Adipocyte (in vitro differentiated cells): Measurements from ENCODE around the gene S1PR1.
"Not testable (repeated sequence)": the region's sequence is repeated elsewhere in the genome, so short reads cannot be mapped to it uniquely, and the experiment has no call there.

Experiments
- DNase-seq: peaks from one replicate; pipeline ENCODE4 v3.0.0-alpha.2; 2015; ENCODE audit warnings: low read depth
- H3K27me3 ChIP-seq: replicated peaks from 2 replicates; pipeline ENCODE4 v1.7.0; 2013; ENCODE audit warnings: mild to moderate bottlenecking, low read length, moderate library complexity; ENCODE audit not compliant: control insufficient read depth, insufficient read depth
- H3K36me3 ChIP-seq: 2 replicates; pipeline ENCODE4 v1.7.0; 2013; ENCODE audit warnings: low read length, mild to moderate bottlenecking, moderate library complexity; ENCODE audit not compliant: control insufficient read depth, insufficient read depth, severe bottlenecking
- H3K4me1 ChIP-seq: 2 replicates; pipeline ENCODE4 v1.7.0; 2013; ENCODE audit warnings: mild to moderate bottlenecking, low read length, moderate library complexity; ENCODE audit not compliant: control insufficient read depth, insufficient read depth
- H3K4me3 ChIP-seq: 2 replicates; pipeline ENCODE4 v1.7.0; 2013; ENCODE audit warnings: mild to moderate bottlenecking, low read length, moderate library complexity
- H3K9ac ChIP-seq: 2 replicates; pipeline ENCODE4 v1.7.0; 2013; ENCODE audit warnings: mild to moderate bottlenecking, low read length, moderate library complexity
- H3K9me3 ChIP-seq: 2 replicates; pipeline ENCODE4 v1.7.0; 2013; ENCODE audit warnings: mild to moderate bottlenecking, low read length, moderate library complexity; ENCODE audit not compliant: control insufficient read depth

S1PR1 gene

DNA sequence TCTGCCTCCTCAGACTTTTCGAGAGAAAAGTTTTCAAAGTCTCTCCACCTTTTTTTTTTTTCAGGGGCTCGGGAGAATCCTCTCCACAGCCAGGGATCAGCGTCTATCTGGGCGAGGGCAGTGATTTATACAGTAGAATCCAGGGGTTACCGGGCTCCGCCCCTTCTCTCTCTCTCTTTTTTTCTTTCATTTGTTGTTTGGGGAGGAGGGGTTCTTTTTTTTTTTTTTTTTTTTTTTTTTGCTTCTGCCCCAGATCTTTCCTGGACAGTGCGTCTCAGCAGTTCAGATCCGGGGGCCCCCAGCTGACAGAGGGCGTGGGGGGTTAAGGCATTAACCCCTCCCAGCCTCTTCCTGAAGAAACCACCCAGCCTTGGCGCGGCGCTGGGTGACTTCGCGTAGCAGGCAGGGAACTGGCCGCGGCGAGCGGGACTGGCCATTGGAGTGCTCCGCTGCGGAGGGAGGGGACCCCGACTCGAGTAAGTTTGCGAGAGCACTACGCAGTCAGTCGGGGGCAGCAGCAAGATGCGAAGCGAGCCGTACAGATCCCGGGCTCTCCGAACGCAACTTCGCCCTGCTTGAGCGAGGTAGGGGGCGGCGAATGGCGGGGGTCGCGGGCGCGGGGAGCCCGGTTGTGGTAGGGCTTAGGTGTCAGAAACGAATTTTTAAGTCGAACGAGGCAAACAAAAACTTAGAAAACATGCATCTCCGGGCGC, at the start of gene S1PR1:
TSS of gene S1PR1 (plus strand) at position 504 of the 713 bp plus-strand sequence. CDS start 1,966 bp downstream, outside the sequence.
- Histone ChIP-seq H3K36me3 (no peaks in the 10 kb centered on the region), H3K9me3 (no peaks in the 10 kb centered on the region), H3K4me3 (peak within 1 kb of the TSS; percentile 83), H3K9ac (peak within 1 kb of the TSS; percentile 61), H3K4me1 (peaks cover 24% of the 10 kb centered on the region), H3K27me3 (peaks cover 12% of the 10 kb centered on the region)
- DNase-seq, result peak; percentile 83

DNA sequence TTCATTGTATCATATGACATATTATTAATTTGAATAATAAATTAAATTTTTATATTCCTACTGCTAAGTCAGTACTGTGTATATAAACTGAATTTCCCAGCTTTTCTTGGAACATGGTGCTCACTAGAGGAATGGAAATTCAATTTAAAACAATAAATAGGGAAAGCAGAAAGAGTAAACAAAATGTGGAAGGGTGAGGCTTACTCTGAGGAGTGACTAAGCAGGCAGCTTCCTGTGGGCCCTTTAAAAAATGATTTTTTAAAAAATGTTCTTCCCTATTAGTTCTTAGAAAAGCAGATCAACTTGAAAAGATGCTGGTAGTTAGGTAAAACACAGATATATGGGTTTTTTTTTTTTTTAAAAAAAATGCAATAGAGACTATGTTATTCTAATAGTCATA, 49.5 kb upstream of the S1PR1 start:
- Histone ChIP-seq H3K36me3 (no peaks in the 10 kb centered on the region), H3K27me3 (no peaks in the 10 kb centered on the region)
- peak; percentile 31 for DNase-seq

DNA sequence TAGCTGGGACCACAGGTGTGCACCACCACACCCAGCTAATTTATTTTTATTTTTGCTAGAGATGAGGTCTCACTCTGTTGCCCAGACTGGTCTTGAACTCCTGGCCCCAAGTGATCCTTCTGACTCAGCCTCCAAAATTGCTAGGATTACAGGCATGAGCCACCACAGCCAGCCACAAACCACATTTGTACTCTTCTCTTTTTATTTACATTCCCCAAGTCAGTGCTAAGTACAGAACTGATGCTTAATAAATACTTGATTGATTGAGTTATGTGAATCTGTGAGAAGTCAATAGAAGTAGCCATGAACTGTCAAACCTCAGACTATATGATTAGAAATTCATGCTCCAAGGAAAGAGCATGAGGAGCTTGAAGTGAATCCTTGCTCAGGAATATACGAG, 48.5 kb upstream of the S1PR1 start:
- H3K9ac ChIP-seq, result no peak overlapping the region
- no peaks in the 10 kb centered on the region for H3K9me3 ChIP-seq
- no peak for DNase-seq
- H3K36me3 ChIP-seq, result no peaks in the 10 kb centered on the region
- H3K4me3 ChIP-seq, result no peak overlapping the region
- H3K27me3 ChIP-seq, result no peaks in the 10 kb centered on the region
- peaks cover 12% of the 10 kb centered on the region for H3K4me1 ChIP-seq

More for the DNA sequence above, 49.5 kb upstream of the S1PR1 start:
- H3K4me3 ChIP-seq, result no peak overlapping the region
- H3K9ac ChIP-seq, result no peak overlapping the region
- peaks cover 12% of the 10 kb centered on the region for H3K4me1 ChIP-seq
- no peaks in the 10 kb centered on the region for H3K9me3 ChIP-seq

DNA sequence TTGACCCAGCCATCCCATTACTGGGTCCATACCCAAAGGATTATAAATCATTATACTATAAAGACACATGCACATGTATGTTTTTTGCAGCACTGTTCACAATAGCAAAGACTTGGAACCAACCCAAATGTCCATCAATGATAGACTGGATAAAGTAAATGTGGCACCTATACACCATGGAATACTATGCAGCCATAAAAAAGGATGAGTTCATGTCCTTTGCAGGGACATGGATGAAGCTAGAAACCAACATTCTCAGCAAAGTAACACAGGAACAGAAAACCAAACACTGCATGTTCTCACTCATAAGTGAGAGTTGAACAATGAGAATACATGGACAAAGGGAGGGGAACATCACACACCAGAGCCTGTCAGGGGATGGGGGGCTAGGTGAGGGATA, 47.9 kb upstream of the S1PR1 start:
- not testable (repeated sequence) for H3K27me3 ChIP-seq, H3K36me3 ChIP-seq, DNase-seq, H3K9ac ChIP-seq, H3K9me3 ChIP-seq, H3K4me3 ChIP-seq
- H3K4me1 ChIP-seq, result peaks cover 12% of the 10 kb centered on the region

- H3K9me3 ChIP-seq, result no peaks in the 10 kb centered on the region
- no peak overlapping the region for H3K4me3 ChIP-seq
- H3K27me3 ChIP-seq, result no peaks in the 10 kb centered on the region
- peaks cover 12% of the 10 kb centered on the region for H3K4me1 ChIP-seq
- H3K9ac ChIP-seq, result no peak overlapping the region
- peak; percentile 8 for DNase-seq
- no peaks in the 10 kb centered on the region for H3K36me3 ChIP-seq
Measured at GRCh38 chr1:101190441-101190840, 46.4 kb upstream of the S1PR1 start.

DNA sequence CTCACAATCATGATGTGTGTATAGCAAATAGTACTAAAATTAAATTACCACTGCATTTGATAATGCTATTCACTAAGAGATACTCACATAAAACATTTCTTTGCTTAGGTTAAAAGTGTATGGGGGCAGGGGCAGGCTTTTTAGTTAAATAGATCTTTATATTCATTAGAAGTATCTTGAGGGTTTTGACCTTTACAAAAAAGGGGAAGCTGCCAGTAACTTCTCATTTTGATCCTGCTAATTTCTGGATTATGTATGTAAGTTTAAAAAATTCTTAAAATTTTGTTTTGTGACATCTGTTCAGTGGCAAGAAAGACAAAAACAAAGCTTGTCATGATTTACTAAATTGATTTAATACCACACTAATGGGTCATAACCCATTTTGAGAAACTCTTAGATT, 45.8 kb upstream of the S1PR1 start:
- no peak overlapping the region for H3K4me3 ChIP-seq
- peaks cover 12% of the 10 kb centered on the region for H3K4me1 ChIP-seq
- H3K36me3 ChIP-seq, result no peaks in the 10 kb centered on the region
- no peak for DNase-seq
- H3K9me3 ChIP-seq, result no peaks in the 10 kb centered on the region
- no peak overlapping the region for H3K9ac ChIP-seq
- no peaks in the 10 kb centered on the region for H3K27me3 ChIP-seq

DNA sequence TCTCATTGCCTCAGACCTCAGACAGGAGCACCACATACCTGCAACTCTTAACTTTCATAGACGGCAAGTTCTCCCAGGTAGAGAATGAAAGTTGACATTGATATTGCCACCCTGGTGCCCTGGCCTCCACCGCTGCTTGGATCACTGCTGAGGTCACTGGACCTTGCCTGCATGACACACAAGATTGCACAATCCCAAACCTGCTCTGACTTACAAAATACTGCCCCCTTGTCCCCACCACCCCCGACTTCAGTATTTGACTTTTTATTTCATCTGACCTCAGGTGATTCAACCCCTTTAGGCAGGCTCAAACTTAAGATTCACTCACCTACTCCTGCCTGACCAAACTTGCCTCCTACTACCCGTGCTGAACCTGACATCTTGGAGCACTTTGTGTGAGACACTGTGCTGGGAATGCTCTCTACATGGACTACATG, 43.1 kb upstream of the S1PR1 start:
- no peak for DNase-seq
- peaks cover 9% of the 10 kb centered on the region for H3K4me1 ChIP-seq
- no peaks in the 10 kb centered on the region for H3K27me3 ChIP-seq
- H3K4me3 ChIP-seq, result no peak overlapping the region
- H3K9ac ChIP-seq, result no peak overlapping the region
- no peaks in the 10 kb centered on the region for H3K36me3 ChIP-seq
- H3K9me3 ChIP-seq, result no peaks in the 10 kb centered on the region

- Histone ChIP-seq H3K9me3 (no peaks in the 10 kb centered on the region), H3K9ac (no peak overlapping the region), H3K4me3 (no peak overlapping the region), H3K36me3 (no peaks in the 10 kb centered on the region), H3K27me3 (no peaks in the 10 kb centered on the region), H3K4me1 (peaks cover 9% of the 10 kb centered on the region)
- DNase-seq, result no peak
Measured at GRCh38 chr1:101194746-101195145, 42.1 kb upstream of the S1PR1 start.

DNA sequence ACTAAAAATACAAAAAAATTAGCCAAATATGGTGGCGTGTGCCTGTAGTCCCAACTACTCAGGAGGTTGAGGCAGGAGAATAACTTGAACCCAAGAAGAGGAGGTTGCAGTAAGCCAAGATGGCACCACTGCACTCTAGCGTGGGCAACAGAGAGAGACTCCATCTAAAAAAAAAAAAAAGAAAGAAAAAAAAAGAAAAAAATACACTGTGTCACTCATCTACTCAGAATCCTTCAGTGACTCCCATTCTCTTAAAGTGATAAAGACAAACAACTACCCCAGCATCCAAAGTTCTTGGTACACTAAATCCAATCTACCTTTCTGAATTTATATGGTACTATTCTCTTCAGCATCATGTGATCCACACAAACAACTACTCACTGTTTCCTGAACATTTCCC, 40.2 kb upstream of the S1PR1 start:
- Histone ChIP-seq H3K36me3 (no peaks in the 10 kb centered on the region), H3K4me3 (no peak overlapping the region), H3K9me3 (no peaks in the 10 kb centered on the region), H3K4me1 (peaks cover 8% of the 10 kb centered on the region), H3K27me3 (no peaks in the 10 kb centered on the region), H3K9ac (no peak overlapping the region)
- no peak for DNase-seq

- no peak for DNase-seq
- no peak overlapping the region for H3K9ac ChIP-seq
- H3K9me3 ChIP-seq, result no peaks in the 10 kb centered on the region
- no peak overlapping the region for H3K4me3 ChIP-seq
- H3K4me1 ChIP-seq, result peaks cover 8% of the 10 kb centered on the region
- no peaks in the 10 kb centered on the region for H3K36me3 ChIP-seq
- no peaks in the 10 kb centered on the region for H3K27me3 ChIP-seq
Measured at GRCh38 chr1:101198842-101199636, 37.8 kb upstream of the S1PR1 start.

- H3K9ac ChIP-seq, result no peak overlapping the region
- no peaks in the 10 kb centered on the region for H3K36me3 ChIP-seq
- H3K4me3 ChIP-seq, result no peak overlapping the region
- no peak for DNase-seq
- H3K4me1 ChIP-seq, result peaks cover 8% of the 10 kb centered on the region
- H3K9me3 ChIP-seq, result no peaks in the 10 kb centered on the region
- H3K27me3 ChIP-seq, result no peaks in the 10 kb centered on the region
Measured at GRCh38 chr1:101199637-101199982, 37.2 kb upstream of the S1PR1 start.
